KMS-11 (cell line): Measurements from ENCODE around the gene PCDHGC5.

Experiments
- H2AFZ ChIP-seq: fragments of 200-600 bp; sonication (generic); 2 replicates; pipeline ENCODE4 v1.6.1; 2016; ENCODE audit warnings: antibody characterized with exemption, mixed run types, low read depth
- H3K27ac ChIP-seq: fragments of 200-600 bp; sonication (generic); 2 replicates; pipeline ENCODE4 v1.6.1; 2016; ENCODE audit warnings: mild to moderate bottlenecking, mixed run types
- H3K27me3 ChIP-seq: fragments of 200-600 bp; sonication (generic); 2 replicates; pipeline ENCODE4 v1.6.1; 2017; ENCODE audit warnings: mild to moderate bottlenecking, low read depth, mixed run types, moderate library complexity; ENCODE audit not compliant: insufficient read depth
- H3K36me3 ChIP-seq: fragments of 200-600 bp; sonication (generic); 2 replicates; pipeline ENCODE4 v1.6.1; 2017; ENCODE audit warnings: mild to moderate bottlenecking, mixed run types; ENCODE audit not compliant: insufficient read depth
- H3K4me1 ChIP-seq: fragments of 200-600 bp; sonication (generic); 2 replicates; pipeline ENCODE4 v1.6.1; 2016; ENCODE audit warnings: mild to moderate bottlenecking, low read depth, mixed run types; ENCODE audit not compliant: poor library complexity, severe bottlenecking
- H3K4me2 ChIP-seq: fragments of 200-600 bp; sonication (generic); 2 replicates; pipeline ENCODE4 v1.7.0; 2016; ENCODE audit warnings: mild to moderate bottlenecking, mixed run types
- H3K4me3 ChIP-seq: fragments of 200-600 bp; sonication (generic); IDR thresholded peaks from 2 replicates; pipeline ENCODE4 v1.6.1; 2017; ENCODE audit warnings: low read depth, low read length, mixed read lengths; ENCODE audit not compliant: insufficient read depth
- H3K79me2 ChIP-seq: fragments of 200-600 bp; sonication (generic); 2 replicates; pipeline ENCODE4 v1.6.1; 2016; ENCODE audit warnings: low read depth, mixed run types; ENCODE audit not compliant: insufficient read depth
- H3K9ac ChIP-seq: fragments of 200-600 bp; sonication (generic); 2 replicates; pipeline ENCODE4 v1.6.1; 2016; ENCODE audit warnings: mild to moderate bottlenecking, mixed run types
- H4K20me1 ChIP-seq: fragments of 200-600 bp; sonication (generic); 2 replicates; pipeline ENCODE4 v1.6.1; 2016; ENCODE audit warnings: mild to moderate bottlenecking, mixed run types; ENCODE audit not compliant: insufficient read depth
- CTCF ChIP-seq: fragments of 200-600 bp; sonication (generic); conservative IDR thresholded peaks from 2 replicates; pipeline ENCODE4 v1.6.1; 2017; ENCODE audit warnings: low read depth, mild to moderate bottlenecking, antibody characterized with exemption, low read length, moderate library complexity, mixed read lengths

The PCDHGC5 gene

GRCh38 chr5:141465351-141465750, 23.5 kb upstream of the PCDHGC5 start:
- no peak overlapping the region for H2AFZ ChIP-seq
- no peak for TF ChIP-seq CTCF
- no peaks in the 10 kb centered on the region for H3K27me3 ChIP-seq
- no peak overlapping the region for H3K9ac ChIP-seq
- no peak overlapping the region for H3K4me3 ChIP-seq
- no peaks in the 10 kb centered on the region for H3K4me1 ChIP-seq
- no peak overlapping the region for H3K4me2 ChIP-seq
- H3K27ac ChIP-seq, result no peak overlapping the region
- no peaks in the 10 kb centered on the region for H3K79me2 ChIP-seq
- no peaks in the 10 kb centered on the region for H4K20me1 ChIP-seq
- H3K36me3 ChIP-seq, result no peaks in the 10 kb centered on the region

- H3K9ac ChIP-seq, result no peak within 1 kb of the TSS
- no peaks in the 10 kb centered on the region for H3K36me3 ChIP-seq
- no peaks in the 10 kb centered on the region for H4K20me1 ChIP-seq
- H3K79me2 ChIP-seq, result no peaks in the 10 kb centered on the region
- H3K4me1 ChIP-seq, result no peaks in the 10 kb centered on the region
- no peak within 1 kb of the TSS for H3K4me3 ChIP-seq
- H2AFZ ChIP-seq, result no peak within 1 kb of the TSS
- TF ChIP-seq CTCF, result no peak
- H3K27ac ChIP-seq, result no peak within 1 kb of the TSS
- no peaks in the 10 kb centered on the region for H3K27me3 ChIP-seq
- no peak within 1 kb of the TSS for H3K4me2 ChIP-seq
Observed at GRCh38 chr5:141475625-141476131, 13.2 kb upstream of the PCDHGC5 start, which contains the start of gene PCDHGC3. Gene PCDHGC3, plus strand, starts transcription at chr5:141475966. Its CDS starts 151 bp downstream, at chr5:141476117.

GRCh38 chr5:141476132-141476911, 12.6 kb upstream of the PCDHGC5 start:
- H3K4me2 ChIP-seq, result no peak overlapping the region
- H3K79me2 ChIP-seq, result no peaks in the 10 kb centered on the region
- H4K20me1 ChIP-seq, result no peaks in the 10 kb centered on the region
- no peak overlapping the region for H2AFZ ChIP-seq
- H3K4me3 ChIP-seq, result no peak overlapping the region
- no peak for TF ChIP-seq CTCF
- no peak overlapping the region for H3K9ac ChIP-seq
- H3K27ac ChIP-seq, result no peak overlapping the region
- no peaks in the 10 kb centered on the region for H3K27me3 ChIP-seq
- no peaks in the 10 kb centered on the region for H3K4me1 ChIP-seq
- no peaks in the 10 kb centered on the region for H3K36me3 ChIP-seq

GRCh38 chr5:141477044-141477575, 11.8 kb upstream of the PCDHGC5 start:
- no peak for TF ChIP-seq CTCF
- Histone ChIP-seq H3K4me1 (no peaks in the 10 kb centered on the region), H3K36me3 (no peaks in the 10 kb centered on the region), H3K4me2 (no peak overlapping the region), H3K27me3 (no peaks in the 10 kb centered on the region), H4K20me1 (no peaks in the 10 kb centered on the region), H3K4me3 (no peak overlapping the region), H3K9ac (no peak overlapping the region), H3K27ac (no peak overlapping the region), H3K79me2 (no peaks in the 10 kb centered on the region), H2AFZ (no peak overlapping the region)
